Urothelium cell line (cell line): ENCODE measurements around the gene NHP2.

ENCODE experiments used
- DNase-seq: peaks from one replicate; pipeline ENCODE4 v3.0.0; 2011; ENCODE audit warnings: low spot score, mixed read lengths
- FAIRE-seq: peaks from 2 replicates; lab custom pipeline; 2011; peaks lifted over from hg19 to GRCh38; lab: Jason Lieb, UNC

NHP2 gene

DNA sequence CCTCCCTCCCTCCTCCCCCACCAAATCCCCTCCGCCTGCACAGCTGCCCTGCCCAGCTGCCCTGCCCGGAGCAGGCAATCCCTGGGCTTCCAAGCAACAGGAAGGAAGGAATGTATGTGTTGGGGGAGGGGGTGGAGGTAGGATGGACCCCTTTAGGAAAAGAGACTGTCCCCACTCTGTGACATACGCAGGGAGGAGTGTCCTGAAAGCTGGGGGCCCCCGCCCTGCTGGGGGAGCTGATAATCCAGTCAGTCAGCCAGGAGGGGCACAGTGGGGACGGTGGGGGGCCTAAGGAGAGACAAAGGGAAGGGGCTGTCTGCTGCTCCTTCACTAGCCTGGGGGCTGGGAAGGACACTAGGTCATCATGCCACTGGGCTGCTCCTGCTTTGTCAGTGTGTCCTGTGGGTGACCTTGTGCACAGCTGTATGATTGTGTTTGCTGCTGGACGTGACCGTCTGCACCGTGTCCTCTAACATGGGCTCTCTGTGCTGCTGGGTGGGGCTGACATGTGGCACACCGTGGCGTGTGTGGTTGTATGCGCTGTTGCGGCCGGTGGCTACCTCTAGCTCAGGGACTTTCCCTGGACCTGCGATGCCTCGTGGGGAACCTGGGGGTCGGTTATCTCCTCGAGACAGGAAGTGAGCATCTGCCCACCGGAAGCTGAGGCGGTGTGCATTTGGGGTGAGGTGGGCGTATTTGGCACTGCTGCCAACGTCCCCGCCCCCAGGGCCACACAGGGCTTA, 37.4 kb downstream of the NHP2 start:
- FAIRE-seq (no peak), DNase-seq (no peak)

DNA sequence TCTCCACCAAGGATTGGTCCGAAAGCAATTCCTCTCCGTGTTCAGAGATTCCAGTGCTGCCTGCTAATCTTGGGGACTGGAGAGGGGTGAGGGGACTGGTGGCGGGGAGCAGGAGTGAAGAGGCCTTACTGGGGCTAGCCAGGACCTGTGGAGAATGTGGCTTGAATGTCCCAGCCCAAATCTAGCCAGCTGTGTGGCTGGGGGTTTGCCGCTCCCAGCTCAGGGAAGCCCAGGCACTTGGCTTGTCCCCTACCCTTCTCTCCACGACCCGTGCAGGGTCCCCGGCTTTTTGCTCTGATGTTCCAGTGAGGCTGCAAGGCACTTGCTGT, 37.9 kb downstream of the NHP2 start:
- DNase-seq (no peak), FAIRE-seq (no peak)

DNA sequence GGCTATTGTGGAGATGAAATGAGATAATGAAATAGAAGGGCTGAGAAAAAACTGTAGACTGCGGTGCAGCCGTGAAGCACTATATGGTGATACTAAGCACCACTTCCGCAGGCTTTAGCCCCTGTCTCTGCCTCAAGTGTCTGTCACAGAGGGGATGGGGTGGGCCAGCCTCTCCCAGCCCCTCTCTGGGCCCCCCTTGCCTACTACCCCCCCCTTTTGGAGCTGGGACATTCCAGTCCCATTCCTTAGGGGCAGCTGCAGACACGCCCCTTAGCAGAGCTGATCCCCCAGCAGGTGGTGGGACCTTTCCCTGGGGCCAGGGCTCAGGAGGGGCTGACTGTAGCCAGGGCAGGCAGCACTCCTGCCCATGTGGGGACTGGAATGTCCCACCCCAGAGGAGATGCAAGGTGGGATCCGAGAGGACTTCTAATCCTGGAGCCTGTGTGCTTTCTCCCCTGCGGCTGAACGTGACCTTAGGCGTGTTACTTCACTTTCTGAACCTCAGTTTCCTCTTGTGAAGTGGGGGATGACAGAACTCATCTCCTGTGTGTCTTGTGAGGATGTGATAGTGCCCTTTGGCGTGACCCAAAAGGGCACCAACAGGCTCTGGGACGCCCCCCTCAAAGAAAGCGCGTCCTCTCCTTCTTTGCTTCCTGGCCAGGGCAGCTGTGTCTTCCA, 38.4 kb downstream of the NHP2 start:
- DNase-seq (no peak), FAIRE-seq (no peak)

DNA sequence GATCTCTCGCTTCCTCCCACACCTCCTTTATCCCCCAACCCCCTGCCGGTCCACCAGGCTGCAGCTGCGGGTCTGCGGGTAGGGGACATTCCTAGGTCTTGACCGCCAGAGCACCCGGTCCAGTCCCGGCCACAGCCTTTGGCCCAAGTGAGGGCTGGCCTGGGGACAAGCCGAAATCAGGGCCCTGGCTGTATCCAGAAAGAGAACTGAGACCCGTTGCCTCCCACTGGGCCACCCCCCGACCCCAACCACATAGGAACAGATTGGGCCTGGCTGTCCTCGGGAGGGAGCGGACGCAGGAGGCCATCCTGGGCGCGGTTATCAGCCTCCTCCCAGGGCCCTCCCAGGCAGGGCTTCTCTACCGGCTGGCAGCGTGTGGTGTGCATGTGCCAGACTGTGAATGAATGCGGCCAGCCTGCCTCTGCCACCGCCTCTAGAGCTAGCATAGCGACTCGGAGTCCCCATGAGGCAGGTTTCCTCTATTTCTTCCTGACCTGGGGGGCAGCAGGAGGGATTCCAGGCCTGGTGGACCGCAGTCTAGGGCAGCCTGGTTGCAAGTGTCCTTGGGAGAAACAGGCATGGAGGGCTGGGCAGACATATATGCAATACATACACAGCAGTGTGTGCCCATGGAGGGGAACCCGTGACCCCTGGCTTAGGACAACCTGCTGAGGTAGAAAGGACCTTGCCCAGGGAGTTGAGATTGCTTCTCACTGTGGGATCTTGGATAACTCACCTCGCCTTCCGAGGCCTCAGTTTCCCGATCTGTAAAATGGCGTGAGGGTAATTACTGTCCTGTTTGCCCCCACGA, 39.2 kb downstream of the NHP2 start:
- DNase-seq (no peak), FAIRE-seq (no peak)

DNA sequence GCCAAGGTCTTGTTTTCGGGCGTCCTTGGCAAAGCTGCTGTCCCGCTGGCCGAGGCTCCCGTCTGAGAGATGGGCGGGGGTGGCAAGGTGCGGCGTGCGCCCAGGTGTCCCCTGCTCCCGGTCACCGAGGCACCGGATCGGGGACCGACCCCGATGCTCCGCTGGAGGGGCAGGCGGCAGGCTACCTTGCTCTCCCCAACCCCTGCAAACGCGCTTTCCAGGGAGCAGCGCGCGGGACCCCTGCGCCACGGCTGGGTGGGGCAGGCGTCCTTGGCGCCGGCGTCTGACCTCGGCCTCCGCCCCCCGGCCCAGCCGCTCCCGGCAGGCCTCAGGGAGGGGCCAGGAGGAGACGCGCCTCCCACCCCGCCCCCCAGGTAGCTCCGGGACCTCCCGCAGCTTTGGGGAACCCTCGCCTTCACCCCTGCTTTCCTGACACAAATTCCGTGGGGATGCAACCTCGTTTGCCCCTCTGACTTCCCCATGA, 39.8 kb downstream of the NHP2 start:
- DNase-seq (no peak), FAIRE-seq (no peak)

DNA sequence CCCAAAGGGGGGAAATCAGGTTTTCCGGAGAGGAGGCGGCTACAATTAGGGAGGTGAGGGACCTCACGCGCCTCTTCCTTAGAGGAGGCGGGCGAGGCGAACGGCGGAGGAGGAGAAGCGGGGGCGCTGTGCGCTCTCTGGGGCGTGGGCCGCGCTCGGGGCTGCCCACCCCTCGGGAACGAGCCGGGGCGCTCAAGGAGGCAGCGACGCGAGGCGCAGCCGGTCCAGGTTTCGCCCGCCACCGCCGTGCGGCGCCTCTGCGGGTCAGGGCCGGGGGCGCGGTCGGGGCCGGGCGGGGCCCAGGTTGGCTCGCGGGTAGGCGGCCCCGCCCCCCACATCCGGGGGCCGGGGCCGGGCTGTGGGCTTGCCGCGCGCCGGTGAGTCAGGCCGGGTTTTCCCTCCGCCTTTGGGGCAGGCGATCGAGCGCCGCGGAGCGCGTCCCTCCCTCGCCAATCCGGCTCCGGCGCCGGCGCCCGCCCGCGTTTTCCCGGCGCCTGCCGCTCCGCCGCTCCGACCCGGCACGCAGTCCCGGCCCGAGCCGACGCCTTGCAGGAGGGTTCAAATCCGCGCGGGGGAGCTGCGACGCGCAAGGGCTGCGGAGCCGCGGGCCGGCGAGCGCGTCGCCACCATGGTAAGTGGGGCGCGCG, 40.4 kb downstream of the NHP2 start, which contains the start of gene N4BP3:
TSS of gene N4BP3 (plus strand) at position 392 of the 647 bp plus-strand sequence. CDS start 6,052 bp downstream, outside the sequence.
- FAIRE-seq, result no peak
- peak; percentile 91 for DNase-seq

DNA sequence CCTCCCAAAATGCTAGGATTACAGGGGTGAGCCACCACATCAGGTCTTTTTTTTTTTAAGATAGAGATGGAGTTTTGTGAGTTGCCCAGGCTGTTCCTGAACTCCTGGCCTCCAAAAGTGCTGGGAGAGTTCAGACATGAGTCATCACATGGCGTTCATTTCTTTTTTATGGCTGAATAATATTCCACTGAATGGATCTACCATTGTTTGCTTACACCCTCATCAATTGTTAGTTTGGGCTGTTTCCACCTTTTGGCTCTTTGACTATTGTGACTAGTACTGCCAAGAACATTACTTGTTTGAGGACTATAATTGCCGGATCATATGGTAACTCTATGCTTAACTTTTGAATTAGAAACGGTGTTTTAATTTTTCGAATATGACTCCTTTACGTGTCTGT, 41.1 kb downstream of the NHP2 start:
- FAIRE-seq, result no peak

DNA sequence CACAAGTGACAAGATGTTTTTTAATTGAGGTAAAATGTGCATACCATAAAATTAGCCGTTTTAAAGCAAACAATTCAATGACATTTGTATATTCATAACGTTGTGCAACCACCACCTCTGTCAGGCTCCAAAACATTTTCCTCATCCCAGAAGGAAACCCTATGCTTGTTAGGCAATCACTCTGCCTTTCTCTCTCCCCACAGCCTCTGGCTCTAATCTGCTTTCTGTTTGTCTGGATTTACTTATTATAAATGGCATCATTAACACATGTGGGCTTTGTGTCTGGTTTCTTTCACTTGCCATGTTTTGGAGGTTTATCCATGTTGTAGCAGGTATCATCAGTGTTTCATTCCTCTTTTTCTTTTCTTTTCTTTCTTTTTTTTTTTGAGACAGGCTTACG, 41.8 kb downstream of the NHP2 start:
- no peak for DNase-seq
- no peak for FAIRE-seq

More for the DNA sequence above, 41.1 kb downstream of the NHP2 start:
- DNase-seq, result no peak

DNA sequence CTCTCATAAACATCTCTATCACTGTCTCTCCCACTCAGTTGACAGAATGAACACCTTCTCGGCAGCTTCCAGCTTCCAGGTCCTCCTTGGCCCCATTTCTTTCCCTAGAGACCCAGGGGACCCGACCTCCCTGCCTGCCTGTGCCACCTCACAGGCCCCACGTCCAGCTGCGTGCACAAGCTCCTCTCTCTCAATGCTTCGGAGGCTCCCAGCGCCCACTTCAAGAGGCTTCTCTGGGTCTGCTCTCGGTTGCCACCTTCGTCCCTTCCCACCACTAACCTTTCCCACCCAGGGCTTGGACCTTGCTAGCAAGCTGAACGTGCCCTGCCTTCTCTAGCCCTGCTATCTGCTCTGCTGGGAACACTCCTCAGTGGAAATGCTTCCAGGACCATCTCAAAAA, 43.2 kb downstream of the NHP2 start:
- no peak for DNase-seq
- no peak for FAIRE-seq

DNA sequence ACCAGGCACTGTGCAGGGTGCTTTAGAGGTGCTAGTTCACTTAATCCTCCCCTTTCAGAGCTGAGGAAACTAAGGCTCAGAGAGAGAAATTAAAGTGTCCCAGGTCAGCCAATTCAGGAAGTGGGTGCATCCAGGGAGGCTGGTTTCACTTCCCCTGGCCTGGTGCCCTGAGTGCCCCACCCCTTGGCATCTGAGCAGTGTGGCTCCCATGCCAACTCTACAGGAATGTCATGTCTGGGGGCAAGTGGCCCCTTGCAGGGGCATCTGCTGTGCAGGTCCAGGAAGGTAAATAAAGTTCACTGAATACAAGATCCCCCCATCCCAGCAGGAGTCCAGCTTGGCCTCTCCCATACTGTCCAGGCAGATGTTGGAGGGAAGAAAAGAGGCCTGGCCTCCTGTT, 44.7 kb downstream of the NHP2 start:
- no peak for DNase-seq
- FAIRE-seq, result no peak

DNA sequence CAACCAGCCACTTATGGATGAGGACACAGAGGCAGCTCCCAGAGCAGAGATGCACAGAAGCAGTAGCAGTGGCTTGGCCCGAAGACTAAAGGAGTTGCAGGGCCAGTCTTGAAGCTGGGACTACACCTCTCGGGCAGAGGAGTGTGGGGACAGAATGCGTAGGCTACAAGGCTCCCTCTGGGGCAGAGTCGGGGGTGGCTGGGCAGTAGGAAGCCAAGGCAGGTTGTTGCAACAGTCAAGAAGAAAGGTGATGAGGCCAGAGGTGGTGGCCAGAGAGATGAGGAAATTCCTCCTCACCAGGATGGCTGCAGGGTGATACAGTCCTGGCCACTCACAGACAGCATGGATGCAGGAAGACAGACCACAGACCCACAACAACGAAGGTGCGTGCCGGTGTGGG, 45.2 kb downstream of the NHP2 start:
- FAIRE-seq (no peak), DNase-seq (no peak)

DNA sequence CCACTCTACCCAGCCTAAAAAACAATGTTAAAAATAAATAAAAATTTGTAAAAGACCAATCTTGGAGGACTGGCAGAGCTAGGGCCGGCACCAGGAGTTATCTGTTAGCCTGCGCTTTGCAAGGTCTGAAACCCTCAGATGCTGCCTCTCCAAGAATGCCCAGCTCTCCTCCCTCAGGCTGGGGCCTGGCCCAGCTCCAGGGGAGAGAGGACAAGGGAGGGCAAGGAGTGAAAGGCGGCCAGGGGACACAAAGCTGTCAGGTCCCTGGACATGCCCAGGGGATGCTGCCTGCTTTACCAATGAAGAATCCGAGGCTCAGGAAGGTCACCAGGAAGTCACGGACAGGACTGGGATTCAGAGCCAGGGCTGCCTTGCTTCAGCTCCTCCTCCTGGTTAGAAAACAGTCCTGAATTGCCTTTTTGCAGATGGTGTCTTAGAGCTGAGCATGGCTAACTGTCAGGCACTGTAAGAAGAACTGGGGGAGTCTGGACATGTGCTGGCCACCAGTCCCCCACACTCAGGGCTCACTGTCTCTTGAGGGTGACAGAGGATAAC, 45.9 kb downstream of the NHP2 start:
- DNase-seq (no peak), FAIRE-seq (no peak)

DNA sequence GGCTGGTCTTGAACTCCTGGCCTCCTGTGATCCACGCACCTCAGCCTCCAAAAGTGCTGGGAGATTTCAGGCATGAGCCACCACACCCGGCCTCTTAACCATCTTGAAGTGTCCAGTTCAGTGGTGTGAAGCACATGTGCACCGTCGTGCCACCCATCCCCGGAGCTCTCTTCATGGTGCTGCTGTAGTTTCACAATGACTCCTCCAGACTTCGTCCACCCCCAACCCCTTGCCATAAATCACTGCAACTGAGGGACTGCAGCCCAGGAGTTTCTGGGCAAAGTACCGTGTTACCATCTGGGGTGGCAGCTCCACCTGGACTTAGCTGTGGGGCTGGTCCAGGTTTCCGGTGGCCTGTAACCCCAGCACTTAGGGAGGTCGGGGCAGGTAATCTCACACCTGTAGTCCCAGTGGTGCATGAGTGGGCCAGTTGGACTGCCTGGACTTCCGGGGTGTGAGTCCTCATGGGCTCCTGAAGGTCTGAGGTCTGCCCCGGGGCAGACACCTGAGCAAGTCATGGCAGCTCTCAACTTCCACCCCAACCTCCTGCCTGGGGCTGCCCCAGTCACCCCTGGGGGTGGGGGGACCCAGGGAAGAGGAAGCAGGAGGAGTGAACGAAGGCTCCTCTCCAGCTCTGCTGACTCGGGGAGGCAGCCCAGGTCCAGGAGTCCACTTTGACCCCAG, 47.0 kb downstream of the NHP2 start:
- FAIRE-seq (no peak), DNase-seq (no peak)

DNA sequence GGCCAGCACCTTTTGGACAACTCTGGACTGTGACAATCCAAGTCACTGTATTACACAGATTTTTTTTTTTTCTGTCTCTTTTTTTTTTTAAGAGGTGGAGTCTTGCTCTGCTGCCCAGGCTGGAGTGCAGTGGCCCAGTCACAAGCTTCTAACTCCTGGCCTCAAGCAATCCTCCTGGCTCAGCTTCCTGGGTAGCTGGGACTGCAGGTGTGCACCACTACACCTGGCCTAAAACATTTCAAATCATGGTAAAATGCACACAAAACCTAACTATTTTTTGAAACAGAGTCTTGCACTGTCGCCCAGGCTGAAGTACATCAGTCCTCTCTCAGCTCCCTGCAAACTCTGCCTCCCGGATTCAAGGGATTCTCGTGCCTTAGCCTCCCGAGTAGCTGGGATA, 47.6 kb downstream of the NHP2 start:
- no peak for DNase-seq
- FAIRE-seq, result no peak

DNA sequence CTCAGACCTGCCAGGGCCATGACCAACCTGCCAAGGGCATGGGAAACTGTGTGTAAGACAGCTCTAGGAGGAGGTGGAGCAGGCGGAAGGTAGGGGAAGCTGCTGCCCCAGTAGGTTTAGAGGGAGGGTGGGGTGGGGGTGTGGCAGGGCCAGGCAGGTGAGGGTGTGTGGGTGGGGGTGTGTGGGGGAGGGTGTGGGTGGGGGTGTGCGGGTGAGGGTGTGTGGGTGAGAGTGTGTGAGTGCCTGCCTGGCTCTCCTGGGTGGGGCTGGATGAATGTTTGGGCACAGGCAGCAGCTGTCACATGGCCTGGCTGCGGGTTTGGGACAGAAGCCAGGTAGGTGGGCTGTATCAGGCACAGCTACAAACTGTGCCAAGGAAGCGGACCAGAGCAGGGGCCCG, 49.2 kb downstream of the NHP2 start:
- no peak for DNase-seq
- no peak for FAIRE-seq

DNA sequence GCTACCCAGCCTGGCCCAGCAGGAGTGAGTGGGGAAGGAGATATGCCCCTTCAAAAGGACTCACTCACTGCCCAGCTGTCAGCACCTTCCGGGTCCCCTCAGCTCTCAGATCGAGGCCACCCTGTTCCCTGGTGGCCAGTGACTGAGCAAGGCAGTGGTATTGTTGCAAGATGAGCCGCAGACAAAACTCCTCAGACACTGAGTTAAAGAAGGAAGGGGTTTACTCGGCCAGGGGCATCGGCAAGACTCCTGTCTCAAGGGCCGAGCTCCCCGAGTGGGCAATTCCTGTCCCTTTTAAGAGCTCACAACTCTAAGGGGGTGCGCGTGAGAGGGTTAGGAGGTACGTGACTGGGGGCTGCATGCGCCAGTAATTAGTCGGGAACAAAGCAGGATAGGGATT, 50.1 kb downstream of the NHP2 start:
- DNase-seq (no peak), FAIRE-seq (no peak)
